Measurements from ENCODE around the gene NFKB2. TPM values are rescaled to one million over a fixed set of nuclear protein-coding genes. Genes with fewer than 3 reads are reported as not detected.

NFKB2 gene
- total RNA-seq, 1 donor, result 20.3 TPM

- Histone ChIP-seq H3K4me3 (ENCODE audit: insufficient read depth, low read length) (peak overlapping the region; percentile 78), H3K4me2 (ENCODE audit: insufficient read depth, low read length) (peak overlapping the region; percentile 89), H3K27me3 (ENCODE audit: insufficient read depth, low read length) (peaks cover 12% of the 10 kb centered on the region), H3K79me2 (ENCODE audit: insufficient read depth, low read length) (peaks cover 18% of the 10 kb centered on the region), H4K20me1 (ENCODE audit: insufficient read depth, low read length) (peaks cover 12% of the 10 kb centered on the region), H3K4me1 (ENCODE audit: insufficient read depth, low read length) (peaks cover 29% of the 10 kb centered on the region), H3K27ac (ENCODE audit: low read depth, low read length) (no peak overlapping the region), H3K9me3 (ENCODE audit: low read depth, low read length) (no peaks in the 10 kb centered on the region), H2AFZ (ENCODE audit: low read length) (peak overlapping the region; percentile 60), H3K36me3 (ENCODE audit: insufficient read depth, low read length) (peaks cover 10% of the 10 kb centered on the region)
- peak; percentile 72 for TF ChIP-seq CTCF (IDR thresholded peaks at IDR 0.05; ENCODE audit: extremely low read depth, low read depth, low read length)
- DNase-seq (ENCODE audit: insufficient read length, low spot score, missing footprints), result peak; percentile 98
Observed at GRCh38 chr10:102422545-102423129, 27.1 kb downstream of the NFKB2 start.

DNA sequence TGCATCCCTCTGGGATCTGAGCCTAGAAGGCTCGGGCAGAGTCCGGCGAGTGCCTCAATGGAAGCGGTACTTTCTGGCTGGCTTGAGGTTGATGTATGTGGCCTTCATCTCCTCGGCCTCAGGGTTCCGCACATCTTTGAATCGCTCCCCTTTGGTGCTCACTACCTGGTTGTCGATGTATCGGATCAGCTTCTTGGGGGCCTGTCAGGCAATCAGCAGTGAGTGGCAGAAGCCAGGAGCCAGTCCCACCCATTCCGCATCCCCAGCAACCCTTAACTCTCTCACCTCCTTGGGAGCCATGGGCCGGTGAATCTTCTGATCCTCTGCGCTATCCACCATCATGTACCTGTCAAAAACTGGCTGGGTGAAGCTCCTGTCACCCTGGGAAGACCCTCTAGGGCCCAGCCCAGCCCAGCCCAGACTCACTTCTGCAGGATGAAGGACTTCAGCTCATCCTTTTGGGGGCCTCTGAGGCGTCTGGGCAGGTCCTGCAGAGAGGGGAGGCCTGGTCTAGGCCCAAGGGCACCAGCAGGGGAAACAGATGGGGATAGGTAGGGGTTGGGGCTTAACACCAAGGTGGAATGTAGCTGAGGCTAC is 28.0 kb downstream of the NFKB2 start:
- peaks cover 18% of the 10 kb centered on the region for H3K79me2 ChIP-seq (ENCODE audit: insufficient read depth, low read length)
- H3K9me3 ChIP-seq (ENCODE audit: low read depth, low read length), result no peaks in the 10 kb centered on the region
- no peak overlapping the region for H3K4me2 ChIP-seq (ENCODE audit: insufficient read depth, low read length)
- no peak overlapping the region for H2AFZ ChIP-seq (ENCODE audit: low read length)
- no peak for TF ChIP-seq CTCF (IDR thresholded peaks at IDR 0.05; ENCODE audit: extremely low read depth, low read depth, low read length)
- peaks cover 10% of the 10 kb centered on the region for H3K36me3 ChIP-seq (ENCODE audit: insufficient read depth, low read length)
- no peak overlapping the region for H3K27ac ChIP-seq (ENCODE audit: low read depth, low read length)
- peak; percentile 78 for DNase-seq (ENCODE audit: insufficient read length, low spot score, missing footprints)
- peaks cover 5% of the 10 kb centered on the region for H3K27me3 ChIP-seq (ENCODE audit: insufficient read depth, low read length)
- peaks cover 29% of the 10 kb centered on the region for H3K4me1 ChIP-seq (ENCODE audit: insufficient read depth, low read length)
- H3K4me3 ChIP-seq (ENCODE audit: insufficient read depth, low read length), result no peak overlapping the region
- peaks cover 12% of the 10 kb centered on the region for H4K20me1 ChIP-seq (ENCODE audit: insufficient read depth, low read length)

DNA sequence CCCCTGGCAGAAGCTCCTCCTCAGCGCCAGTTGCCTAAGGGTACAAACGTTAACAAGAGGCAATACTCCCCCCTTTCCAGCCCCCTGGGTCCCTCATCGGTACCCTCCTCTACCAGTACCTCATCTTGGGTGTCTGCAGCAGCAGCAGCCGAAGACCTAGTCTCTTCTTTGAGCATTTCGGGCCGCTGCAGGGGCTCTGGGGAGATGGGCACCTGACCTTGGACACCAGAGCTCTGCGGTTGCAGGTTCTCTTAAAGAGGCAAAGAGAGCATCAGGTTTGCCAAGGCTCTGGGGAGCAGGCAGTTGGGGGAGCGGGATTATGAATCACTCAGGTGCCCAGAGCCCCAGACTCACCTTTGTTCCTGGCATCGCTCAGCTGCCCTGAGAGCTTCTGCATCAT is 28.6 kb downstream of the NFKB2 start:
- Histone ChIP-seq H3K27ac (ENCODE audit: low read depth, low read length) (no peak overlapping the region), H3K4me3 (ENCODE audit: insufficient read depth, low read length) (no peak overlapping the region), H3K9me3 (ENCODE audit: low read depth, low read length) (no peaks in the 10 kb centered on the region), H4K20me1 (ENCODE audit: insufficient read depth, low read length) (peaks cover 12% of the 10 kb centered on the region), H3K4me2 (ENCODE audit: insufficient read depth, low read length) (no peak overlapping the region), H3K36me3 (ENCODE audit: insufficient read depth, low read length) (peaks cover 10% of the 10 kb centered on the region), H2AFZ (ENCODE audit: low read length) (no peak overlapping the region), H3K27me3 (ENCODE audit: insufficient read depth, low read length) (peaks cover 2% of the 10 kb centered on the region), H3K79me2 (ENCODE audit: insufficient read depth, low read length) (peaks cover 18% of the 10 kb centered on the region), H3K4me1 (ENCODE audit: insufficient read depth, low read length) (peaks cover 29% of the 10 kb centered on the region)
- peak; percentile 54 for DNase-seq (ENCODE audit: insufficient read length, low spot score, missing footprints)
- TF ChIP-seq CTCF (IDR thresholded peaks at IDR 0.05; ENCODE audit: extremely low read depth, low read depth, low read length), result no peak

- Histone ChIP-seq H3K27ac (ENCODE audit: low read depth, low read length) (no peak overlapping the region), H3K36me3 (ENCODE audit: insufficient read depth, low read length) (peaks cover 10% of the 10 kb centered on the region), H3K79me2 (ENCODE audit: insufficient read depth, low read length) (peaks cover 18% of the 10 kb centered on the region), H3K4me2 (ENCODE audit: insufficient read depth, low read length) (no peak overlapping the region), H2AFZ (ENCODE audit: low read length) (no peak overlapping the region), H3K4me3 (ENCODE audit: insufficient read depth, low read length) (no peak overlapping the region), H3K27me3 (ENCODE audit: insufficient read depth, low read length) (no peaks in the 10 kb centered on the region), H4K20me1 (ENCODE audit: insufficient read depth, low read length) (peaks cover 12% of the 10 kb centered on the region), H3K4me1 (ENCODE audit: insufficient read depth, low read length) (peaks cover 26% of the 10 kb centered on the region), H3K9me3 (ENCODE audit: low read depth, low read length) (no peaks in the 10 kb centered on the region)
- DNase-seq (ENCODE audit: insufficient read length, low spot score, missing footprints), result no peak
- TF ChIP-seq CTCF (IDR thresholded peaks at IDR 0.05; ENCODE audit: extremely low read depth, low read depth, low read length), result no peak
Observed at GRCh38 chr10:102424916-102425315, 29.4 kb downstream of the NFKB2 start.

All from osteoblast (primary cell).